PC-9 (cell line): ENCODE data around the gene NELL1. TPM values are rescaled to one million over a fixed set of nuclear protein-coding genes. Genes with fewer than 3 reads are reported as not detected.

Experiments
- BruUV-seq: library from RNA; stranded (reverse); fragments of 400-500 nt; replicated peaks from 2 replicates; lab custom pipeline; 2021; lab: Mats Ljungman, UMichigan
- CTCF ChIA-PET: fragments of 300-600 bp; sonication (Branson Sonifier 250); formaldehyde crosslinking; loops from one replicate; lab custom pipeline; 2022; ENCODE audit warnings: antibody characterized with exemption; lab: Charles Lee
- POLR2A ChIA-PET: fragments of 300-600 bp; sonication (Branson Sonifier 250); formaldehyde crosslinking; loops from one replicate; lab custom pipeline; 2022; ENCODE audit warnings: antibody characterized with exemption; ENCODE audit not compliant: unreplicated experiment; lab: Charles Lee
- DNase-seq, 2 experiments: peaks; one replicate each; pipeline versions ENCODE4 v3.0.0 to v3.0.0-alpha.2; 2015 to 2022; ENCODE audit warnings: mixed read lengths in 1 of 2
- H2AFZ ChIP-seq: fragments of 200-600 bp; sonication (generic); 2 replicates; pipeline ENCODE4 v1.8.1; 2017; ENCODE audit warnings: antibody characterized with exemption
- H3F3A ChIP-seq: fragments of 200-600 bp; sonication (generic); 2 replicates; pipeline ENCODE4 v1.8.1; 2017; ENCODE audit warnings: antibody characterized with exemption, mild to moderate bottlenecking, low read depth; ENCODE audit not compliant: insufficient read depth
- H3K27ac ChIP-seq: fragments of 200-600 bp; sonication (generic); 2 replicates; pipeline ENCODE4 v1.6.1; 2016; ENCODE audit warnings: mixed run types
- H3K27me3 ChIP-seq: fragments of 200-600 bp; sonication (generic); 2 replicates; pipeline ENCODE4 v1.6.1; 2016; ENCODE audit warnings: low read depth, mixed run types; ENCODE audit not compliant: insufficient read depth
- H3K36me3 ChIP-seq: fragments of 200-600 bp; sonication (generic); 2 replicates; pipeline ENCODE4 v1.6.1; 2016; ENCODE audit warnings: low read depth, mixed run types
- H3K4me1 ChIP-seq: fragments of 200-600 bp; sonication (generic); replicated peaks from 2 replicates; pipeline ENCODE4 v1.6.1; 2016; ENCODE audit warnings: mixed run types; ENCODE audit not compliant: insufficient read depth
- H3K4me2 ChIP-seq: fragments of 200-600 bp; sonication (generic); 2 replicates; pipeline ENCODE4 v1.6.1; 2017; ENCODE audit warnings: mixed run types
- H3K4me3 ChIP-seq: fragments of 200-600 bp; sonication (generic); 2 replicates; pipeline ENCODE4 v1.6.1; 2016; ENCODE audit warnings: mixed run types
- H3K79me2 ChIP-seq: fragments of 200-600 bp; sonication (generic); 2 replicates; pipeline ENCODE4 v1.6.1; 2017; ENCODE audit warnings: low read depth, mixed run types
- H3K9me2 ChIP-seq: fragments of 200-600 bp; sonication (generic); 2 replicates; pipeline ENCODE4 v1.8.1; 2017; ENCODE audit warnings: mild to moderate bottlenecking; ENCODE audit not compliant: insufficient read depth
- H3K9me3 ChIP-seq: fragments of 200-600 bp; sonication (generic); 2 replicates; pipeline ENCODE4 v1.8.1; 2016; ENCODE audit warnings: low read depth; ENCODE audit not compliant: insufficient read depth
- H4K20me1 ChIP-seq: fragments of 200-600 bp; sonication (generic); 2 replicates; pipeline ENCODE4 v1.8.1; 2017; ENCODE audit not compliant: insufficient read depth
- CTCF ChIP-seq: fragments of 200-600 bp; sonication (generic); conservative IDR thresholded peaks from 2 replicates; pipeline ENCODE4 v1.6.1; 2017; ENCODE audit warnings: mixed run types, antibody characterized with exemption, mild to moderate bottlenecking, moderate library complexity
- EZH2 ChIP-seq: fragments of 200-600 bp; sonication (generic); IDR thresholded peaks from 2 replicates; pipeline ENCODE4 v1.8.0; 2017; ENCODE audit warnings: antibody characterized with exemption, low read depth
- intact Hi-C: fragments of 100-400 bp; cut with micrococcal nuclease; formaldehyde crosslinking; loops from one replicate; pipeline ENCODE4 v1.10.0; 2022; ENCODE audit not compliant: unreplicated experiment
- total RNA-seq: library from RNA; stranded (reverse); gene quantifications from 2 replicates; pipeline ENCODE4 v1.2.3, GENCODE V29; 2021

Gene NELL1
- total RNA-seq, 1 experiment from 2014 or later = not detected

GRCh38 chr11:21144531-21144930 is 475.1 kb downstream of the NELL1 start:
- Histone ChIP-seq H3K4me3 (no peak overlapping the region), H3K9me3 (no peaks in the 10 kb centered on the region), H3K4me2 (no peak overlapping the region), H3K9me2 (no peaks in the 10 kb centered on the region), H4K20me1 (no peaks in the 10 kb centered on the region), H3K4me1 (no peaks in the 10 kb centered on the region), H2AFZ (no peak overlapping the region), H3K27ac (no peak overlapping the region), H3K79me2 (no peaks in the 10 kb centered on the region), H3K36me3 (no peaks in the 10 kb centered on the region), H3K27me3 (no peaks in the 10 kb centered on the region; the same call in 1 of the 2 replicates), H3F3A (no peaks in the 10 kb centered on the region)
- no peak for TF ChIP-seq CTCF
- no peak for TF ChIP-seq EZH2
- no TSS peak for BruUV-seq
- intact Hi-C loops = no loop called here
- CTCF ChIA-PET = no interaction called here
- POLR2A ChIA-PET = no interaction called here
- DNase-seq = no peak

GRCh38 chr11:21148376-21148775 is 479.0 kb downstream of the NELL1 start:
- Histone ChIP-seq H4K20me1 (no peaks in the 10 kb centered on the region), H3K9me3 (no peaks in the 10 kb centered on the region), H3F3A (no peaks in the 10 kb centered on the region), H3K4me2 (no peak overlapping the region), H3K79me2 (no peaks in the 10 kb centered on the region), H3K36me3 (no peaks in the 10 kb centered on the region), H3K4me3 (no peak overlapping the region), H3K9me2 (no peaks in the 10 kb centered on the region), H3K27ac (no peak overlapping the region), H2AFZ (no peak overlapping the region), H3K27me3 (no peaks in the 10 kb centered on the region; the same call in 1 of the 2 replicates), H3K4me1 (no peaks in the 10 kb centered on the region)
- ChIA-PET CTCF (no interaction called here), POLR2A (no interaction called here)
- intact Hi-C loops = no loop called here
- no TSS peak for BruUV-seq
- DNase-seq = no peak
- TF ChIP-seq EZH2 = no peak
- no peak for TF ChIP-seq CTCF

- Histone ChIP-seq H3K27me3 (peaks cover 3% of the 10 kb centered on the region; the same call in 1 of the 2 replicates), H4K20me1 (no peaks in the 10 kb centered on the region), H3K4me2 (no peak overlapping the region), H3K79me2 (no peaks in the 10 kb centered on the region), H3K4me1 (no peaks in the 10 kb centered on the region), H3F3A (no peaks in the 10 kb centered on the region), H3K9me2 (no peaks in the 10 kb centered on the region), H3K36me3 (no peaks in the 10 kb centered on the region), H3K4me3 (no peak overlapping the region), H3K27ac (no peak overlapping the region), H3K9me3 (no peaks in the 10 kb centered on the region), H2AFZ (no peak overlapping the region)
- no peak for DNase-seq
- CTCF ChIA-PET = no interaction called here
- no TSS peak for BruUV-seq
- TF ChIP-seq EZH2 (no peak), CTCF (no peak)
- intact Hi-C loops = no loop called here
- POLR2A ChIA-PET = no interaction called here
These were observed 490.8 kb downstream of the NELL1 start for GRCh38 chr11:21160140-21160539.
